ENCODE measurements around the gene SF3B6.

DNA sequence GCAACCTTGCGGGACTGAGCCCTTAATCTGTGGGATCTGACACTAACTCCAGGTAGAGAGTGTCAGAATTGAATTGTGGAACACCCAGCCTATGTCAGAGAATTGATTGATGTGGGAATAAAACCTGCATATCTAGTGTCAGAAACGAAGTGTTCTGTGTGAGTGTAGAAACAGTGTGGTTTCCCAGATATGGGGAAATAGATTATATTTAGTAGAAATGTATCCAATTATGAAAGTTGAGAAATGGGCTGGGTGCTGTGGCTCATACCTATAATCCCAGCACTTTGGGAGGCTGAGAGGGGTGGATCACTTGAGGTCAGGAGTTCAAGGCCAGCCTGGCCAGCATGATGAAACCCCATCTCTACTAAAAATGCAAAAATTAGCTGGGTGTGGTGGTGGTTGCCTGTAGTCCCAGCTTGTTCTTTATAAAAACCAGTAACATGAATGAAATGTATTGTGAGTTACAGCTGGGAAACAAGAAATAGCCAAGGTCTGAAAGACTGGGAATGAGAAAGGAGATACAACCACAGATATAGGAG, 12.8 kb upstream of the SF3B6 start:
- TF ChIP-seq, protein P1, sequence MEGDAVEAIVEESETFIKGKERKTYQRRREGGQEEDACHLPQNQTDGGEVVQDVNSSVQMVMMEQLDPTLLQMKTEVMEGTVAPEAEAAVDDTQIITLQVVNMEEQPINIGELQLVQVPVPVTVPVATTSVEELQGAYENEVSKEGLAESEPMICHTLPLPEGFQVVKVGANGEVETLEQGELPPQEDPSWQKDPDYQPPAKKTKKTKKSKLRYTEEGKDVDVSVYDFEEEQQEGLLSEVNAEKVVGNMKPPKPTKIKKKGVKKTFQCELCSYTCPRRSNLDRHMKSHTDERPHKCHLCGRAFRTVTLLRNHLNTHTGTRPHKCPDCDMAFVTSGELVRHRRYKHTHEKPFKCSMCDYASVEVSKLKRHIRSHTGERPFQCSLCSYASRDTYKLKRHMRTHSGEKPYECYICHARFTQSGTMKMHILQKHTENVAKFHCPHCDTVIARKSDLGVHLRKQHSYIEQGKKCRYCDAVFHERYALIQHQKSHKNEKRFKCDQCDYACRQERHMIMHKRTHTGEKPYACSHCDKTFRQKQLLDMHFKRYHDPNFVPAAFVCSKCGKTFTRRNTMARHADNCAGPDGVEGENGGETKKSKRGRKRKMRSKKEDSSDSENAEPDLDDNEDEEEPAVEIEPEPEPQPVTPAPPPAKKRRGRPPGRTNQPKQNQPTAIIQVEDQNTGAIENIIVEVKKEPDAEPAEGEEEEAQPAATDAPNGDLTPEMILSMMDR (IDR thresholded peaks at IDR 0.05), result no peak
- TF ChIP-seq POLR2A (IDR thresholded peaks at IDR 0.05) (no peak), EP300 (IDR thresholded peaks at IDR 0.05) (peak in 1 of 2 donors; percentile 11)

All from tibial nerve (tissue), 4 donors.